ENCODE measurements around the gene EPHB1.

EPHB1 gene

GRCh38 chr3:134886991-134887390 lies 91.9 kb downstream of the EPHB1 start:
- DNase-seq = no peak

GRCh38 chr3:134887536-134887935 lies 92.5 kb downstream of the EPHB1 start:
- DNase-seq = no peak

- no peak for DNase-seq
Measured at GRCh38 chr3:134892326-134892725, 97.3 kb downstream of the EPHB1 start.

DNA sequence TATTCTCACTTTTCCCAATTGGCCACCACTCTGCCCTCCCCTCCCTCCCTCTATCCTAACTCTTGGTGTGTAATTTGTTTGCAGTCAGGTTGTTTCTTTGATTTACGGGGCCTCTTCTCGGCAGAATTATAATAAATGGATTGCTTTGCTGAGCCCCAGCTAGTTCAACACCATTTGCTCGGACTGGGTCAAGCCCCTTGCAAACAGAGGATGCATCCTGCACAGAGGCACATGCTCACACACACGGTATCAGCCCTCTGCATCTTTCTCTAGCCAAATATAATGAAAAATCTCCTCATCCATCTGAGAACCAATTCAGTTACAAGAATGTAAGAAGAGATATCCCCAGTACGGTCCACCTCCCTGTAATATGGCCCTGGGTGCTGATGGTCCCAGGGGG lies 97.7 kb downstream of the EPHB1 start:
- no peak for DNase-seq

DNA sequence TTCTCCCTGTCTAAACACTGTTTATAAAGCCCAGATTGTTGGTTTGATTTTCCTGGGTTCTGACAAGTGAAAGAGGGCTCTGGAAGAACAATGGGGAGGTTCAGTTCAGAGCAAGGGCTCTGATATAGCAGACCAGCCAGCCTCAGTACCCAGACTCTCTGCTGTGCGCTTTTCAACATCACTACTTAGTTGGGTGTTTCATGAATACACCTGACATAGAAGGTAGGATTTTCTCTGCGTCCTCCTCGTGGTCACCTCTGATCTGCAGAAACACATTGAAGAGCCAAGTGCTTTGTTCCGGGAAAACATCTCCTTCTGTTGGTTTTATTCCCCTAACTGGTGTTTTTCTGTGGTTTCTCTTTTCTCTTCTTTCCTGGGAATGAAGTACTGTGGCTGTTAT lies 99.5 kb downstream of the EPHB1 start:
- DNase-seq = no peak

- DNase-seq = no peak
Measured at GRCh38 chr3:134895181-134895580, 100.1 kb downstream of the EPHB1 start.

GRCh38 chr3:134896141-134896540 lies 101.1 kb downstream of the EPHB1 start:
- no peak for DNase-seq

DNA sequence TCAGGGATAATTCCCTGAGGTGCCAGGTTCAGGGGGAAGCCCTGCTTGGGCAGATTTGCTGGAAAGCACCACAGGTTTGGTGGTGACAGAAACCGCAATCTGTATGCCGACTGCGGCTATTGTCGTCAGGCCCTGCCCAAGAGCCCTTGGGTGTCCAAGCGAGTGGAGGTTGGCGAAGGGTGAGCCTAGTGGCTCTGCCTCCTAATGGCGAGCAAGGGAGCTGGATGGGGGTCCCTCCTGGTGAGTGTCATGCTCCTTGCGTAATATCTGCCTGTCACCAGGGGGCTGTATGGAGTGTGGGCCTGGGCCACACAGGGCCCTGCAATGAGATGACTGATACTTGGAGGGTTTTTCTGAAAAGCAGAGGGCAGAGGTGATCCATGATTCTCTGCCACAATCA lies 101.6 kb downstream of the EPHB1 start:
- no peak for DNase-seq

DNA sequence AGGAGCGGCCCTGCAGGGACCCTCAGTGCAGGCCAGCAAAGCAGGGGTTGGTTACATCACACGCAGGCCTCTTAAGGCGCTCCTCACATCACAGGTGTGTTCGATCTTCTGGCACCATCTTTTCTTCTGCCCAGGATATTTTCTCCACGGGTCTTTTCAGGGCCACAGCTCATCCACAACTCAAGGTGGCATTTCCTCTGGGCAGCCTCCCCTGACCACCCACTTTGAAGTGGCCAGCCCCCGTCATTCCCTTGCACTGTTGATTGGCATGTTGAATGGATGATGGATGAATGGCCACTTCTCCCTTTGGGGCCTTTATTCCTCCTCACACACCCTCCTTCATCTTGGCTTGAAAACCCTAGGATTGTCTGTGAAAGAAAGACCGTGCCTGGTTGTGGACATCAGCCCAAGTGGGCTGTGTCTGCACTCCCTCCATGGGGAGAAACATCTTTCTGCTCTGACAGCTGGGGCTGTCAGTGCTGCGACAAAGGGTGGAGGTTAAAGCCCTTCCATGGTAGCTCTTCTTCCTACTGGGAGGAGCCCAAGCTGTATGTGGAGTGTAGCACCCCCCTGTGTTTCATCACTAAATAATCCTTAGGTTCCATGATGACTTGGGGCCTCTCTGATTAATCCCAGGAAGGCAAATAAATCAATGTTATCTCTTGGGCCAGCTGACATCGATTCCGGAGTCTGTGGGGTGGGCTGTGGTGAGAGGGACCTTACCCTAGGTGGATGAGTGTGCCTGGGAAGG lies 102.5 kb downstream of the EPHB1 start:
- DNase-seq = no peak

GRCh38 chr3:134898181-134898754 lies 103.2 kb downstream of the EPHB1 start:
- no peak for DNase-seq

DNA sequence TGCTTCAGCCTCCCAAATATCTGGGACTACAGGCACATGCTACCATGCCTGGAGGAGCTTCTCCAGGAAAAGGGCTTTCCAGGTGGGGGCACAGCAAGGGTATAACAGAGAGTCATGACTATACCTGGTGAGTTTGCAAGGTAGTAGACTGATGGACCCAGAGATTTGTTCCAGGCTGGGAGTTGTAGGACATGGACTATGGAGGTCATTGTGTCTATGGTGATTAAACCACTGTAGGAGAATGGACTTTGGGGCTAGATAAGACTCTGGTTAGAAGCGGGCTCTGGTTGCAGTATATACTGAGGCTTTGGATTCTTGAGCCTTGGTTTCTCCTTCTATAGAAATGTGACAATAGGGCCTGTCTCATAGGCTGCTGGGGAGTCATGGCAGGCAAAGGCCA lies 104.7 kb downstream of the EPHB1 start:
- DNase-seq = no peak

DNA sequence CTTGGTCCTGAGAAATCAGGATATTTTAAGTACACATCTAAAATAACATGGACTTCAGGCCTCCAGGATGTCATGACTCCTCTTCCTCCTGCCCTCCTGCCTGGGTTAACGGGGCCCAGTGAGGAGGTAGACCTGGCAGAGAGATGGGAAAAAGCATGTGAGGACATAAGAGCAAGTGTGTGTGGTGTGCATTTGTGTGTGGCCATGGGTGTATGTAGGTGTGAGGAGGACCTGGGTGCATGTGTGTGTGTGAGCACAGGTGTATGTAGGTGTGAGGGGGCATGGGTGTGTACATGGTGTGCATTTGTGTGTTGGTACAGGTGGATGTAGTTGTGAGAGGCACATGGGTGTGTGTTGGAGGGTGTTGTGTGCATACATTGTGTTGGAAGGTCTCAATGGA lies 105.4 kb downstream of the EPHB1 start:
- no peak for DNase-seq

DNA sequence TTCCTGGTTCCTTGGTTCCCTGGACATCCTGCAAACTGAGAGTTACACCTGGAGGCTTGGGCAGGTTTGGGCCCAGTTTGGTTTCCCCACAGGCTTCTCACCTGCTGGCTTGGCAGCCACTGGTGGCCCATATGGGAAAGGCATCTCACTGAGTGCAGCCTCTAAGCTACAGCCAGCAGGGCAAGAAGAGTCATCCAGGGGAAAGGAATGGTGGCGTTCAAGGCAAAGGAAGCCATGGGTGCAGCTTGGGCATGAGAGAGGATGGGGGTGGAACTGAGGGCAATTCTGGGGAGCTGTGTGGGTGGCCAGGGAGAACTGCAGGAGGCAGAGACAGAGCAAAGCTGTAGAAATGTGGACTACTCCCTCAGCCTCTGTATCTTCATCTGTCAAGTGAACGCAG lies 106.4 kb downstream of the EPHB1 start:
- DNase-seq = no peak

GRCh38 chr3:134903837-134904236 lies 108.8 kb downstream of the EPHB1 start:
- DNase-seq = no peak

DNA sequence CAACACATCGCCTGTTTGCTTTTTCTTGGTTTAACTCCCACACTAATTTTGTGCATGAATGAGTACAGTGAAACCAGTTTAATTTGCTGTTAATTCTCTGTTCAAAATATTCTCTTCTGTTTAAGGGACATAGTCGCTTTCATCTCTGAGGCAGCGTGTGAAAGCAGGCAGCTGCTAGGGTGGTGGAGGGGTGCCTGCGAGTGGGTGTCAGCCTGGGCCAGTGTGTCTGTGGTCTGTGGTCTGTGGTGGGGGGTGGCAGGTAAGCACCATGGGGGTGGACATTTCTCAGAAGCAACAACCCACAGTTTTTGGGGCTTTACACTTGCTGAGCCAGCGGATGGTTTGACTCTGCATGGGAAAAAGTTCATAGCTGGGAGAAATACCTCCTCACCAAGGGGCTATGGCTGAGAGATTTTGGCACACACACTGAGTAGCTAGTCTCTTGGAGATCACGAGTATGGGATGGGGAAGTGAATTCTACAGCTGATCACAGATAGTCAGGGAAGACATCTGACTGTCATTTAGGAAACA lies 109.2 kb downstream of the EPHB1 start:
- DNase-seq = no peak

DNA sequence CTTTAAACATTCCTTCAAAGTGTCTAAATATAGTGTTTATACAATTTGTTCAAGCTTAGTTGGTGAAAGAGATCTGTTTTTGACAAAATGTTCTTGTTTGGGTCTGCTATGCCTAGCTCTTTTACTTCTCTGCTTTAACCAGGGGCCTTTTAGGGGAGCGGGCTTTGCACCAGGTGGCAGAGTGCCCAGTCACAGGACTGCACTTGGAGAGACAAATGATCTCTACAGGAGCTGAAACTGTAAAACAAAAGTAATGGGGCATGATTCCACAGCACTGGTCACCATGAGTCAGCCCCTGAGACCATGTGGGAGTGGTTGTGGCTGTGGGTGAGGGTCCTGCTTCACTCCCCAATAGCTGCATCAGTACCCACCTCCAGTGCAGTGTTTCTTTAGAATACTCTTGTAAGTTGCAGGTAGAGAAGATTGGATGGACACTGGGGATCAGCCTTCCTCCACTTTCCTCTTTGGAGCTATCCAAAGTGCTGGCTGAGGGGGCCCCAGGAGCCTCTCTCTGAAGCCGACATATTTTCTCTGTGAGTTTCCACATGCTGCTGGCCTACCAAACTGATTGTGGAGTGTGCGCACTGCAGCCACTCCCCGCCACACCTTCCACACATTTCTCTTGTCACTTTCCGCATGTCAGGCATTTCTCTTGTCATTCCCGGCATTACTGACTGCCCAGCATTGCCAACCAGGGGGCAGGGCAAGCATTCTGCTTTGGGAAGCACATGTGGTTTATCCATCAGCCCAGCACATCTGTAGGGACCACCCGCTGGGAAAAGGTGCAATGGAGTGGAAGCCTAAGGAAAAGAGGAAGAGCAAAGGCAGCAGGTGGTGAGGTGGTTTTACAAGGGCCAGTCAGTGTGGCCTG lies 110.0 kb downstream of the EPHB1 start:
- DNase-seq = no peak

- DNase-seq = no peak
Measured at GRCh38 chr3:134905647-134905935, 110.5 kb downstream of the EPHB1 start.

DNA sequence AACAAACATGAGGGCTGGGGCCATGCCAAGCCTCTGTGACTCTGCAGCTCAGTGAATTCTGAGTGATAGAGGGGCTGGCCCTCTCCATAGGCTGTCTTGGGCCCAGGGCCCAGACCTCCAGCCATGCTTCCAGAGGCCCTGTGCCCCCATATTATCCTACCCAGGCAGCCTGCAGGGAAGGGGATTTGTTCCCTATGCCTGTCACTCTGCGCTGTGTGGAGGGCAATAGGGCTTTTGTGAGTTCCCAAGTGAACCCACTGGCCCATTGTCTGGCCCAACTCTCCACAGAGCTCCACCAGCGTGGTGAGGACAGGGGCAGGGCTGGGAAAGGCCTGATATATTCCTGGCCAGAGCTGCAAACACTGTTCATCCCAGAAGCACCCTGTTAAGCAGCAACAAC lies 113.2 kb downstream of the EPHB1 start:
- no peak for DNase-seq

GRCh38 chr3:134910026-134910425 lies 115.0 kb downstream of the EPHB1 start:
- DNase-seq = no peak

DNA sequence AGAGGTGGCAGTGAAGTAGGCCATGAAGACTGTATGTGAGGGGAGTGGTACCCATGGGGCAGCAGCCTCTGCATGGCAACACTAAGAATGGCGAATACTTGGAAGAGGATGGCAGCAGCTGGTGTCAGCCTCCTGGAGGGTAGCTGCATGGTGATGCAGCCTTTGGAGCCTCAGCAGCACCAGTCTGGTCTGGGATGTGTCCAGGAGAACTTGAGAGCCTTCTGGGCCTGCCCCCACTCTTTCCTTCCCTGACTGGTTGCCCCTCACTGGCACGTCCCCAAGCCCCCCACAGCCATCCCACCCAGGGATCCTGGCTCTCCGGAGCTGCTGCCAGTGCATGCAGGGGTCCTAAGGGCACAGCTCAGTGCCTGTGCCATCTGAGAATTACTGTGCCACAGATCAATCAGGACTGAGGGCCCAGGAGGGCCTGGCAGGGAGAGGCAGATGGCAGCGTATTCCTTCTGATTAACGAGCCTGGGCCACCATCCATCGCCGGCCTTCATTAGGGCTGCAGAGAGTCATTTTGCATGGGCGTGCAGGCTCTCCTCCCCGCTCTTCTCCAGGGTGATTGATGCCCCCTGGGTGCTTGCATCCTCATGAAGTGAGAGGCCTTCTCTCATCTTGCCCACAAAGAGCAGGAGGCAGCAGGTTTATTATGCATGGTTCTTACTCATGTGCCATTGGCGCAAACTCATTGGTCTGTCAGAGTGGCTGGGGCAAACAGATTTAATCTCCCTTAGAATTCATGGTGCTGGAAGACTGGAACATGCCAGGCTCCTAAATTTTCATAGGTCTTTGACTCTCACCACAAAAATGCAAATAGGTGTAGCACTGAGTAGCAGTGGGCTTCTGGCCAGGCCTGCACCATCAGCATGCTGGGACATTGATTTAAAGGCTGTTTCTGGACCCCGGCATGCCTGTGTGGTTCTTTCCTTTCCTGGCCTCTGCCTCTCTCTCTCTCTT lies 116.8 kb downstream of the EPHB1 start:
- no peak for DNase-seq

- DNase-seq = no peak
Measured at GRCh38 chr3:134916276-134916961, 121.4 kb downstream of the EPHB1 start.

GRCh38 chr3:134917631-134918030 lies 122.6 kb downstream of the EPHB1 start:
- no peak for DNase-seq
